Measurements from ENCODE around the gene PPP1R9B.

The PPP1R9B gene

DNA sequence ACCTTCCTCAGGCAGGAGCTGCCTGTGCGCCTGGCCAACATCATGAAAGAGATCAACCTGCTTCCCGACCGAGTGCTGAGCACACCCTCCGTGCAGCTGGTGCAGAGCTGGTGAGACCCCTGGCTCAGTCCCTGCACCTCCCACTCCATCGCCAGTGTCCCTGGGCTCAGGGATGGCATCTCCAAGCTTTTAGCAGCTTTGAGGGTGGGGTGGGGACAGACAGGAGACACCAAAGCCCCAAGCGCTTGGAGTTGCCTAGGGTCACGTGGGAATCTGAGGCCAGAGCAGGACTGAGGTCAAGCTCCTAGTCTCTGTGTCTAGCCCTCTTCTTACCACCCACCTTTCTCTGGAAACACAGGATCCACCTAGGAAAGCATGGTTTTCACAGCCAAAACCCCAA is 53.0 kb downstream of the PPP1R9B start:
- ATAC-seq: no peak
- no peak for TF ChIP-seq ZC3H10 (CRISPR knock-in tag; IDR thresholded peaks at IDR 0.05)
- no peak for TF ChIP-seq ZFP30 (CRISPR knock-in tag; IDR thresholded peaks at IDR 0.05)
- no peak for TF ChIP-seq TCF4 (CRISPR knock-in tag; IDR thresholded peaks at IDR 0.05; ENCODE audit: borderline replicate concordance)
- TF ChIP-seq, protein P1, sequence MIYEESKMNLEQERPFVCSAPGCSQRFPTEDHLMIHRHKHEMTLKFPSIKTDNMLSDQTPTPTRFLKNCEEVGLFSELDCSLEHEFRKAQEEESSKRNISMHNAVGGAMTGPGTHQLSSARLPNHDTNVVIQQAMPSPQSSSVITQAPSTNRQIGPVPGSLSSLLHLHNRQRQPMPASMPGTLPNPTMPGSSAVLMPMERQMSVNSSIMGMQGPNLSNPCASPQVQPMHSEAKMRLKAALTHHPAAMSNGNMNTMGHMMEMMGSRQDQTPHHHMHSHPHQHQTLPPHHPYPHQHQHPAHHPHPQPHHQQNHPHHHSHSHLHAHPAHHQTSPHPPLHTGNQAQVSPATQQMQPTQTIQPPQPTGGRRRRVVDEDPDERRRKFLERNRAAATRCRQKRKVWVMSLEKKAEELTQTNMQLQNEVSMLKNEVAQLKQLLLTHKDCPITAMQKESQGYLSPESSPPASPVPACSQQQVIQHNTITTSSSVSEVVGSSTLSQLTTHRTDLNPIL (CRISPR knock-in tag; IDR thresholded peaks at IDR 0.05; ENCODE audit: low read depth): no peak
- TF ChIP-seq ISL1 (CRISPR knock-in tag; IDR thresholded peaks at IDR 0.05): no peak
- TF ChIP-seq, protein P2, sequence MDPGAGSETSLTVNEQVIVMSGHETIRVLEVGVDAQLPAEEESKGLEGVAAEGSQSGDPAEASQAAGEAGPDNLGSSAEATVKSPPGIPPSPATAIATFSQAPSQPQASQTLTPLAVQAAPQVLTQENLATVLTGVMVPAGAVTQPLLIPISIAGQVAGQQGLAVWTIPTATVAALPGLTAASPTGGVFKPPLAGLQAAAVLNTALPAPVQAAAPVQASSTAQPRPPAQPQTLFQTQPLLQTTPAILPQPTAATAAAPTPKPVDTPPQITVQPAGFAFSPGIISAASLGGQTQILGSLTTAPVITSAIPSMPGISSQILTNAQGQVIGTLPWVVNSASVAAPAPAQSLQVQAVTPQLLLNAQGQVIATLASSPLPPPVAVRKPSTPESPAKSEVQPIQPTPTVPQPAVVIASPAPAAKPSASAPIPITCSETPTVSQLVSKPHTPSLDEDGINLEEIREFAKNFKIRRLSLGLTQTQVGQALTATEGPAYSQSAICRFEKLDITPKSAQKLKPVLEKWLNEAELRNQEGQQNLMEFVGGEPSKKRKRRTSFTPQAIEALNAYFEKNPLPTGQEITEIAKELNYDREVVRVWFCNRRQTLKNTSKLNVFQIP (CRISPR knock-in tag; IDR thresholded peaks at IDR 0.05; ENCODE audit: borderline replicate concordance, low read depth): no peak
- no peak for TF ChIP-seq ZNF565 (CRISPR knock-in tag; conservative IDR thresholded peaks at IDR 0.05; ENCODE audit: low read depth)
- TF ChIP-seq CSDC2 (CRISPR knock-in tag; IDR thresholded peaks at IDR 0.05): no peak
- TF ChIP-seq, protein P3, sequence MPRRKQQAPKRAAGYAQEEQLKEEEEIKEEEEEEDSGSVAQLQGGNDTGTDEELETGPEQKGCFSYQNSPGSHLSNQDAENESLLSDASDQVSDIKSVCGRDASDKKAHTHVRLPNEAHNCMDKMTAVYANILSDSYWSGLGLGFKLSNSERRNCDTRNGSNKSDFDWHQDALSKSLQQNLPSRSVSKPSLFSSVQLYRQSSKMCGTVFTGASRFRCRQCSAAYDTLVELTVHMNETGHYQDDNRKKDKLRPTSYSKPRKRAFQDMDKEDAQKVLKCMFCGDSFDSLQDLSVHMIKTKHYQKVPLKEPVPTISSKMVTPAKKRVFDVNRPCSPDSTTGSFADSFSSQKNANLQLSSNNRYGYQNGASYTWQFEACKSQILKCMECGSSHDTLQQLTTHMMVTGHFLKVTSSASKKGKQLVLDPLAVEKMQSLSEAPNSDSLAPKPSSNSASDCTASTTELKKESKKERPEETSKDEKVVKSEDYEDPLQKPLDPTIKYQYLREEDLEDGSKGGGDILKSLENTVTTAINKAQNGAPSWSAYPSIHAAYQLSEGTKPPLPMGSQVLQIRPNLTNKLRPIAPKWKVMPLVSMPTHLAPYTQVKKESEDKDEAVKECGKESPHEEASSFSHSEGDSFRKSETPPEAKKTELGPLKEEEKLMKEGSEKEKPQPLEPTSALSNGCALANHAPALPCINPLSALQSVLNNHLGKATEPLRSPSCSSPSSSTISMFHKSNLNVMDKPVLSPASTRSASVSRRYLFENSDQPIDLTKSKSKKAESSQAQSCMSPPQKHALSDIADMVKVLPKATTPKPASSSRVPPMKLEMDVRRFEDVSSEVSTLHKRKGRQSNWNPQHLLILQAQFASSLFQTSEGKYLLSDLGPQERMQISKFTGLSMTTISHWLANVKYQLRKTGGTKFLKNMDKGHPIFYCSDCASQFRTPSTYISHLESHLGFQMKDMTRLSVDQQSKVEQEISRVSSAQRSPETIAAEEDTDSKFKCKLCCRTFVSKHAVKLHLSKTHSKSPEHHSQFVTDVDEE (CRISPR knock-in tag; IDR thresholded peaks at IDR 0.05): no peak
- no peak for TF ChIP-seq OSR1 (CRISPR knock-in tag; IDR thresholded peaks at IDR 0.05)
- TF ChIP-seq, protein P4, sequence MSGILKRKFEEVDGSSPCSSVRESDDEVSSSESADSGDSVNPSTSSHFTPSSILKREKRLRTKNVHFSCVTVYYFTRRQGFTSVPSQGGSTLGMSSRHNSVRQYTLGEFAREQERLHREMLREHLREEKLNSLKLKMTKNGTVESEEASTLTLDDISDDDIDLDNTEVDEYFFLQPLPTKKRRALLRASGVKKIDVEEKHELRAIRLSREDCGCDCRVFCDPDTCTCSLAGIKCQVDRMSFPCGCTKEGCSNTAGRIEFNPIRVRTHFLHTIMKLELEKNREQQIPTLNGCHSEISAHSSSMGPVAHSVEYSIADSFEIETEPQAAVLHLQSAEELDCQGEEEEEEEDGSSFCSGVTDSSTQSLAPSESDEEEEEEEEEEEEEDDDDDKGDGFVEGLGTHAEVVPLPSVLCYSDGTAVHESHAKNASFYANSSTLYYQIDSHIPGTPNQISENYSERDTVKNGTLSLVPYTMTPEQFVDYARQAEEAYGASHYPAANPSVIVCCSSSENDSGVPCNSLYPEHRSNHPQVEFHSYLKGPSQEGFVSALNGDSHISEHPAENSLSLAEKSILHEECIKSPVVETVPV (CRISPR knock-in tag; IDR thresholded peaks at IDR 0.05): no peak
- TF ChIP-seq ZFP3 (CRISPR knock-in tag; IDR thresholded peaks at IDR 0.05): no peak
- no peak for TF ChIP-seq ZNF8 (CRISPR knock-in tag; IDR thresholded peaks at IDR 0.05)
- TF ChIP-seq BACH2 (CRISPR knock-in tag; IDR thresholded peaks at IDR 0.05; ENCODE audit: borderline replicate concordance): no peak

DNA sequence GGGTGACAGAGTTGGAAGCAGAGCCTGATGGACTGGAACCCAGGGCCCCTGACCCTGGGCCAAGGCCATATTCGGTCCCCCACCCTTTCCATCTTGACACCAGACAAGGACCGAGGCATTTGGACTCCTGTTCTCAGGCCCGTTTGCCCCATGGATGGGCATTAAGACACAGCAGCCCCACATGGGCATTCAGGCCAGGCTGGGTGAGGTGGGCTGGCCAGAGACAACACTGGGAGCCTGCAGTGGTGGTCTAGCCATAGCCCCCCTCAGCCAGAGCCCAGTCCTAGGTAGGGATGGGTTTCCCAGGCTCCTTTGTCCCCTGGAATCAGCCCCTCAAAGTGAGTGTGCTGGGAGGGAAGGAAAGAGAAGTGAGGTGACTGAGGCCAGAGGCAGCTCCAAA is 53.7 kb downstream of the PPP1R9B start:
- ATAC-seq: no peak
- TF ChIP-seq, protein P5, sequence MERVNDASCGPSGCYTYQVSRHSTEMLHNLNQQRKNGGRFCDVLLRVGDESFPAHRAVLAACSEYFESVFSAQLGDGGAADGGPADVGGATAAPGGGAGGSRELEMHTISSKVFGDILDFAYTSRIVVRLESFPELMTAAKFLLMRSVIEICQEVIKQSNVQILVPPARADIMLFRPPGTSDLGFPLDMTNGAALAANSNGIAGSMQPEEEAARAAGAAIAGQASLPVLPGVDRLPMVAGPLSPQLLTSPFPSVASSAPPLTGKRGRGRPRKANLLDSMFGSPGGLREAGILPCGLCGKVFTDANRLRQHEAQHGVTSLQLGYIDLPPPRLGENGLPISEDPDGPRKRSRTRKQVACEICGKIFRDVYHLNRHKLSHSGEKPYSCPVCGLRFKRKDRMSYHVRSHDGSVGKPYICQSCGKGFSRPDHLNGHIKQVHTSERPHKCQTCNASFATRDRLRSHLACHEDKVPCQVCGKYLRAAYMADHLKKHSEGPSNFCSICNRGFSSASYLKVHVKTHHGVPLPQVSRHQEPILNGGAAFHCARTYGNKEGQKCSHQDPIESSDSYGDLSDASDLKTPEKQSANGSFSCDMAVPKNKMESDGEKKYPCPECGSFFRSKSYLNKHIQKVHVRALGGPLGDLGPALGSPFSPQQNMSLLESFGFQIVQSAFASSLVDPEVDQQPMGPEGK (CRISPR knock-in tag; IDR thresholded peaks at IDR 0.05; ENCODE audit: borderline replicate concordance): no peak
- TF ChIP-seq, protein P2 (CRISPR knock-in tag; IDR thresholded peaks at IDR 0.05; ENCODE audit: borderline replicate concordance, low read depth): no peak

DNA sequence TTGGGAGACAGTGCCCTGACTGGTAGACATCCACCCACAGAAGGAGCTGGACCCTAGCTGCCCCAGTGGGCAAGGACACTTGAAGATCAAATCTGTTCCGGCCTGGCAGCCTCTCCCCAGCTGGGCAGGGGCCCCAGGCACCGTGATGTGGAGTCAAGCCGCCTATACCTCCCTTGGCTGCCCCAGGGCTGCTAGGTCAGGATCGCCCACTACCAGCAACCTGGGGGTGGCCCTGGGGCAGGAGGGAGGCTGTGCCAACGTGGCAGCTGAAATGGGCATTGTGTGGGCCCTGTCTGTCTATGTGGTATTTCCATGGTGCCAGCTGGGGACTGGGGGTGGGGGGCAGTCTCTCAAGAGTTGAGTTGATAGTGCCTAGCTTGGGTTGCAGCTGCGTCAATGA is 54.4 kb downstream of the PPP1R9B start:
- no peak for TF ChIP-seq ESRRG (CRISPR knock-in tag; IDR thresholded peaks at IDR 0.05)
- no peak for TF ChIP-seq SNAI2 (CRISPR knock-in tag; IDR thresholded peaks at IDR 0.05)
- no peak for TF ChIP-seq RARB (CRISPR knock-in tag; IDR thresholded peaks at IDR 0.05)
- no peak for TF ChIP-seq TCF4 (CRISPR knock-in tag; IDR thresholded peaks at IDR 0.05; ENCODE audit: borderline replicate concordance)
- TF ChIP-seq GLIS3 (CRISPR knock-in tag; IDR thresholded peaks at IDR 0.05): no peak
- TF ChIP-seq TOX (CRISPR knock-in tag; IDR thresholded peaks at IDR 0.05; ENCODE audit: borderline replicate concordance): no peak
- no peak for TF ChIP-seq ISL1 (CRISPR knock-in tag; IDR thresholded peaks at IDR 0.05)
- TF ChIP-seq ZFP3 (CRISPR knock-in tag; IDR thresholded peaks at IDR 0.05): no peak
- no peak for TF ChIP-seq ZNF565 (CRISPR knock-in tag; conservative IDR thresholded peaks at IDR 0.05; ENCODE audit: low read depth)
- no peak for TF ChIP-seq CSDC2 (CRISPR knock-in tag; IDR thresholded peaks at IDR 0.05)
- no peak for TF ChIP-seq ARNTL (CRISPR knock-in tag; IDR thresholded peaks at IDR 0.05; ENCODE audit: borderline replicate concordance, low read depth)
- no peak for ATAC-seq

Measured in SK-N-SH treated with all-trans-retinoic acid at 6 μM for 48 hours (cell line).